Measurements from ENCODE around the gene ASB10.

The ASB10 gene

DNA sequence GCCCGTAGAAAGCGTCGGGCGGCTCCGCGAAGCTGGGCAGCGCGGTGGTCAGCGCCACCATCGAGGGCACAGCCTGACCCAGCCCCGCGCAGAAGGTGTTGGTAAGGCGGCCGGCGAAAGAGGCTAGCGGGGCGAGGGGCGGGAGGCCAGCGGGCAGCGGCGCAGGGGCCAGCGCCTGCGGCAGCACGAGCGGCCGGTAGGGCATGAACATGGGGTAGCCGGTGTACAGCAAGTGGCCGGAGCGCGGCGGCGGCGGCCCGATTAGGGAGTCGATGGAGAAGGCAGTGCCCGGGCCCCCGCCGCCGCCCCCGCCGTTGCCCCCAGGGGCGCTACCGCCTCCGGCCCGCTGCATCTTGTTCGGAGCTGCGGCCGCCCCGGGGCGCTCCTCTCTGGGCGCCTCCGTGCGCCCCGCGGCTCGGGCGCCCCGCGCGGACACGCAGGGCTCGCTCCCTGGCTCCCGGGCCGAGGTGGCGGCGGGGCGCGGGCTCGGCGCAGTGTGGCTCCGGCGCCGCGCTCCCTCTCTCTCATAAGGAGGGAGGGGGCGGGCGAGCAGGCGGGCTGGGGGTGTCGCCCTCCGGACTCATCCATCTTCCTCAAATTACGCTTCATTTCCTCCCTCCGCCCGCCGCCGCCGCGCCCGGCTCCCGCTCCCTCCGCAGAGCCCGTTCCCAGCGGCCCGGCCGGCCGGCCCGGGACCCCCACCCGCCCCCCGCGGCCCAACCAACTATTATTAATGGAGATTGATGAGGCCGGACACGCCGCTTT lies 19.7 kb downstream of the ASB10 start, which contains the start of gene GBX1:
Gene GBX1, minus strand, starts transcription at position 498 of the 765 bp plus-strand sequence. Its CDS starts 146 bp downstream, at position 352.
- WGBS (ENCODE audit: extremely low coverage, insufficient coverage, low lambda C conversion rate): no CpG with 5 or more reads among the region's 101 CpGs
- H3K79me1 ChIP-seq (ENCODE audit: low read length): no peaks in the 10 kb centered on the region
- H3K4ac ChIP-seq (ENCODE audit: low read depth, low read length): no peak within 1 kb of the TSS
- no peak within 1 kb of the TSS for H3K4me3 ChIP-seq (ENCODE audit: low read length)
- H3K27me3 ChIP-seq (ENCODE audit: insufficient read depth, low read length, poor library complexity): peaks cover 44% of the 10 kb centered on the region
- no peak within 1 kb of the TSS for H2BK15ac ChIP-seq (replicated peaks; ENCODE audit: low read depth)
- no peak within 1 kb of the TSS for H3K27ac ChIP-seq (ENCODE audit: low read depth, low read length)
- H3K4me2 ChIP-seq (ENCODE audit: low read length): peak within 1 kb of the TSS; percentile 53
- H4K5ac ChIP-seq (ENCODE audit: low read length): no peak within 1 kb of the TSS
- no peak within 1 kb of the TSS for H4K8ac ChIP-seq (ENCODE audit: low read depth, low read length)
- peak within 1 kb of the TSS; percentile 60 for H3K56ac ChIP-seq (ENCODE audit: low read length)
- no peak within 1 kb of the TSS for H3K23ac ChIP-seq (ENCODE audit: low read length)
- no peak for DNase-seq
- H3K18ac ChIP-seq (ENCODE audit: low read length): peak within 1 kb of the TSS; percentile 24
- no peak within 1 kb of the TSS for H2AK5ac ChIP-seq (ENCODE audit: low read length)
- H2BK120ac ChIP-seq (ENCODE audit: low read depth, low read length): no peak within 1 kb of the TSS
- no peaks in the 10 kb centered on the region for H3K36me3 ChIP-seq (ENCODE audit: control insufficient read depth, insufficient read depth, low read length)
- H3K4me1 ChIP-seq (ENCODE audit: control insufficient read depth, low read depth, low read length): peaks cover 6% of the 10 kb centered on the region
- peak within 1 kb of the TSS; percentile 44 for H3K9ac ChIP-seq (ENCODE audit: low read length)
- H2BK5ac ChIP-seq (ENCODE audit: low read length): no peak within 1 kb of the TSS
- H3K79me2 ChIP-seq (ENCODE audit: control insufficient read depth, insufficient read depth, low read length): no peaks in the 10 kb centered on the region

DNA sequence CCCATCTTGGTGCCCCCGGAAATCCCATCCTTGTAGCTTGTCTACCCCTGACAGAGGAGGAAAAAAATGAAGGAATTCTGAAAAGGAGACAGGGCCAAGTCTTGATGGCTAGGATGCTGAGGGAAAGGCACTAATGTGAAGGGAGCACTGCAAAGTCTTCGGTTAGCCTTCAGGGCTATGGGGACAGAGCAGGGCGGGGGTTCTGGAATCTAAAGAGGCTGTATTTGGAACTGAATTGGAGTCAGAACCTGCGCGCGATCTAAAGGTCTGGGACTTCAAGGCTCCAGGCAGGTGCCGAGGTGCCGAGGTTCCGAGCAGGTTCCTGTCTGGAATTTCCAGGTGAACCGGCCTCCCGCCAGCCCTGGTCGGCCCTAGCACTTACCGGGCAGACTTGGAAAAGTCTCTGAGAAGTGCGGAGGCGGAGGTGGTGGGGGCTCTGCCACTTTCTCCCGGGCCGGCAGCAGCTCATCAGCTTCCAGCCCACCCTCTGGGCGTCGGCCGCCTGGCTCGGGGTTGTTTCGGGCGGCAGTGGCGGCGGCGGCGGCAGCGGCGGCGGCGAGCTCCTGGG lies 20.3 kb downstream of the ASB10 start:
- DNase-seq: no peak
- Histone ChIP-seq H2AK5ac (ENCODE audit: low read length) (no peak overlapping the region), H3K79me1 (ENCODE audit: low read length) (no peaks in the 10 kb centered on the region), H3K4me3 (ENCODE audit: low read length) (no peak overlapping the region), H2BK5ac (ENCODE audit: low read length) (no peak overlapping the region), H2BK120ac (ENCODE audit: low read depth, low read length) (no peak overlapping the region), H2BK15ac (replicated peaks; ENCODE audit: low read depth) (no peak overlapping the region), H3K4me2 (ENCODE audit: low read length) (no peak overlapping the region), H4K5ac (ENCODE audit: low read length) (no peak overlapping the region), H3K4me1 (ENCODE audit: control insufficient read depth, low read depth, low read length) (peaks cover 6% of the 10 kb centered on the region), H3K9ac (ENCODE audit: low read length) (no peak overlapping the region), H3K4ac (ENCODE audit: low read depth, low read length) (no peak overlapping the region), H3K56ac (ENCODE audit: low read length) (no peak overlapping the region), H4K8ac (ENCODE audit: low read depth, low read length) (no peak overlapping the region), H3K27me3 (ENCODE audit: insufficient read depth, low read length, poor library complexity) (peaks cover 44% of the 10 kb centered on the region), H3K27ac (ENCODE audit: low read depth, low read length) (no peak overlapping the region), H3K79me2 (ENCODE audit: control insufficient read depth, insufficient read depth, low read length) (no peaks in the 10 kb centered on the region), H3K23ac (ENCODE audit: low read length) (no peak overlapping the region), H3K36me3 (ENCODE audit: control insufficient read depth, insufficient read depth, low read length) (no peaks in the 10 kb centered on the region), H3K18ac (ENCODE audit: low read length) (no peak overlapping the region)
- WGBS (ENCODE audit: extremely low coverage, insufficient coverage, low lambda C conversion rate): no CpG with 5 or more reads among the region's 31 CpGs

- Histone ChIP-seq H2BK15ac (replicated peaks; ENCODE audit: low read depth) (no peak overlapping the region), H2AK5ac (ENCODE audit: low read length) (no peak overlapping the region), H3K27ac (ENCODE audit: low read depth, low read length) (no peak overlapping the region), H2BK5ac (ENCODE audit: low read length) (no peak overlapping the region), H3K4ac (ENCODE audit: low read depth, low read length) (no peak overlapping the region), H3K4me3 (ENCODE audit: low read length) (no peak overlapping the region), H3K4me1 (ENCODE audit: control insufficient read depth, low read depth, low read length) (no peaks in the 10 kb centered on the region), H2BK120ac (ENCODE audit: low read depth, low read length) (no peak overlapping the region), H3K23ac (ENCODE audit: low read length) (no peak overlapping the region), H3K56ac (ENCODE audit: low read length) (no peak overlapping the region), H4K8ac (ENCODE audit: low read depth, low read length) (no peak overlapping the region), H3K27me3 (ENCODE audit: insufficient read depth, low read length, poor library complexity) (peaks cover 22% of the 10 kb centered on the region), H3K79me1 (ENCODE audit: low read length) (no peaks in the 10 kb centered on the region), H3K36me3 (ENCODE audit: control insufficient read depth, insufficient read depth, low read length) (no peaks in the 10 kb centered on the region), H3K4me2 (ENCODE audit: low read length) (no peak overlapping the region), H3K79me2 (ENCODE audit: control insufficient read depth, insufficient read depth, low read length) (no peaks in the 10 kb centered on the region), H3K9ac (ENCODE audit: low read length) (no peak overlapping the region), H4K5ac (ENCODE audit: low read length) (no peak overlapping the region), H3K18ac (ENCODE audit: low read length) (no peak overlapping the region)
- no peak for DNase-seq
- WGBS (ENCODE audit: extremely low coverage, insufficient coverage, low lambda C conversion rate): no CpG with 5 or more reads among the region's 1 CpG
Measured at GRCh38 chr7:151161757-151162156, 25.3 kb downstream of the ASB10 start.

DNA sequence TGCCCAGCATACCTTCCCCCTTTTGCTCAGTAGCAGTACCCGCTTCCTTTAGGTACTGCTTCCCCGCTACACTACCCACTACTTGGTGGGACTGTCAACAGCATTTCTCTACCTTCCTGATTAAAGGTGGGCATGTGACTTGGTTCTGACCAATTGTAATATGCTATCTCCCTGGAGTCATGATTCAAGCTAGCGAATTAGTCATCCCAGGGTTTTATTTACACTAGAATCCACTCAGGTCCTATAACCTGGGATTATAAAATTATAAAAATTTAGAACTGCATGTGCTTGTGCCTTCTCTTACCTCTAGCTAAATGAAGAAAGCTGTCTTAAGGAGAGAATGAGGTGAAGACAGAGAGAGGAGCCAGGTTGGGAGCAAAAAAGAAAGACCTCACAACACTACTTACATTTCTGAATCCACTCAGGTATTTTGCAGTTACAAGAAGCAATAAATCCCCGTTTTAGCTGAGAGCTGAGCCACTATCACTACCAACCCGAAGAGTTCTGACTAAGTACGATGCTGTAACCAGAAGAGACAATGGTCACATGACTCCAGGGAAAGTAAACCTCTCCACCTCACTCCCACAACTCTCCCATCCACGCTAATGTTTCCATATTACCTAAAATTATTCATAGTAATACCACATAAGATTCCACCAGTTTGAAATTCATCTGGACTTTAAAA lies 29.3 kb downstream of the ASB10 start:
- no peak overlapping the region for H3K4ac ChIP-seq (ENCODE audit: low read depth, low read length)
- no peaks in the 10 kb centered on the region for H3K27me3 ChIP-seq (ENCODE audit: insufficient read depth, low read length, poor library complexity)
- no peak overlapping the region for H4K5ac ChIP-seq (ENCODE audit: low read length)
- WGBS (ENCODE audit: extremely low coverage, insufficient coverage, low lambda C conversion rate): no CpG with 5 or more reads among the region's 7 CpGs
- DNase-seq: no peak
- H2AK5ac ChIP-seq (ENCODE audit: low read length): no peak overlapping the region
- no peak overlapping the region for H4K8ac ChIP-seq (ENCODE audit: low read depth, low read length)
- no peak overlapping the region for H2BK120ac ChIP-seq (ENCODE audit: low read depth, low read length)
- H3K4me3 ChIP-seq (ENCODE audit: low read length): no peak overlapping the region
- no peak overlapping the region for H3K23ac ChIP-seq (ENCODE audit: low read length)
- H2BK5ac ChIP-seq (ENCODE audit: low read length): no peak overlapping the region
- H2BK15ac ChIP-seq (replicated peaks; ENCODE audit: low read depth): no peak overlapping the region
- H3K9ac ChIP-seq (ENCODE audit: low read length): no peak overlapping the region
- no peak overlapping the region for H3K27ac ChIP-seq (ENCODE audit: low read depth, low read length)
- H3K4me1 ChIP-seq (ENCODE audit: control insufficient read depth, low read depth, low read length): no peaks in the 10 kb centered on the region
- H3K36me3 ChIP-seq (ENCODE audit: control insufficient read depth, insufficient read depth, low read length): no peaks in the 10 kb centered on the region
- H3K56ac ChIP-seq (ENCODE audit: low read length): no peak overlapping the region
- H3K79me2 ChIP-seq (ENCODE audit: control insufficient read depth, insufficient read depth, low read length): no peaks in the 10 kb centered on the region
- no peak overlapping the region for H3K18ac ChIP-seq (ENCODE audit: low read length)
- no peaks in the 10 kb centered on the region for H3K79me1 ChIP-seq (ENCODE audit: low read length)
- H3K4me2 ChIP-seq (ENCODE audit: low read length): no peak overlapping the region

- H3K56ac ChIP-seq (ENCODE audit: low read length): no peak overlapping the region
- H3K9ac ChIP-seq (ENCODE audit: low read length): no peak overlapping the region
- no peak overlapping the region for H3K4ac ChIP-seq (ENCODE audit: low read depth, low read length)
- H2BK15ac ChIP-seq (replicated peaks; ENCODE audit: low read depth): no peak overlapping the region
- H3K27ac ChIP-seq (ENCODE audit: low read depth, low read length): no peak overlapping the region
- H4K5ac ChIP-seq (ENCODE audit: low read length): no peak overlapping the region
- H3K4me1 ChIP-seq (ENCODE audit: control insufficient read depth, low read depth, low read length): no peaks in the 10 kb centered on the region
- no peak overlapping the region for H3K4me3 ChIP-seq (ENCODE audit: low read length)
- no peak overlapping the region for H4K8ac ChIP-seq (ENCODE audit: low read depth, low read length)
- no peak overlapping the region for H2AK5ac ChIP-seq (ENCODE audit: low read length)
- no peak overlapping the region for H2BK5ac ChIP-seq (ENCODE audit: low read length)
- DNase-seq: no peak
- no peak overlapping the region for H2BK120ac ChIP-seq (ENCODE audit: low read depth, low read length)
- no peak overlapping the region for H3K4me2 ChIP-seq (ENCODE audit: low read length)
- WGBS (ENCODE audit: extremely low coverage, insufficient coverage, low lambda C conversion rate): no CpG with 5 or more reads among the region's 6 CpGs
- no peak overlapping the region for H3K18ac ChIP-seq (ENCODE audit: low read length)
- no peaks in the 10 kb centered on the region for H3K79me2 ChIP-seq (ENCODE audit: control insufficient read depth, insufficient read depth, low read length)
- no peak overlapping the region for H3K23ac ChIP-seq (ENCODE audit: low read length)
- peaks cover 3% of the 10 kb centered on the region for H3K27me3 ChIP-seq (ENCODE audit: insufficient read depth, low read length, poor library complexity)
- no peaks in the 10 kb centered on the region for H3K79me1 ChIP-seq (ENCODE audit: low read length)
- no peaks in the 10 kb centered on the region for H3K36me3 ChIP-seq (ENCODE audit: control insufficient read depth, insufficient read depth, low read length)
Measured at GRCh38 chr7:151152643-151153513, 34.2 kb downstream of the ASB10 start.

All from mesendoderm (in vitro differentiated cells).